HepG2 (cell line): ENCODE data around the gene C20orf96. TPM values are rescaled to one million over a fixed set of nuclear protein-coding genes. Genes with fewer than 3 reads are reported as not detected.

Source experiments
- ATRX ChIP-seq: sonication (generic); formaldehyde crosslinking; IDR thresholded peaks from 2 replicates; pipeline ENCODE4 v1.4.0; 2020; ENCODE audit warnings: missing genetic modification reagents, borderline replicate concordance
- GTF2F1 ChIP-seq: fragments of 150-350 bp; IDR thresholded peaks from 2 replicates; pipeline ENCODE4 v1.6.1; 2014; ENCODE audit warnings: low read length
- MED8 ChIP-seq: sonication (generic); formaldehyde crosslinking; IDR thresholded peaks from 2 replicates; pipeline ENCODE4 v1.8.1; 2023; ENCODE audit warnings: mild to moderate bottlenecking, missing genetic modification reagents; ENCODE audit not compliant: insufficient replicate concordance
- MZF1 ChIP-seq: sonication (generic); formaldehyde crosslinking; IDR thresholded peaks from 2 replicates; pipeline ENCODE4 v1.8.1; 2023; ENCODE audit warnings: mild to moderate bottlenecking, missing genetic modification reagents, borderline replicate concordance
- NFYC ChIP-seq: IDR thresholded peaks from 2 replicates; pipeline ENCODE4 v1.6.1; 2016; ENCODE audit warnings: missing genetic modification reagents, missing compliant biosample characterization
- PAXIP1 ChIP-seq: sonication (generic); formaldehyde crosslinking; conservative IDR thresholded peaks from 2 replicates; pipeline ENCODE4 v1.4.0; 2020; ENCODE audit warnings: mild to moderate bottlenecking, missing genetic modification reagents, moderate library complexity
- POGZ ChIP-seq: sonication (generic); formaldehyde crosslinking; IDR thresholded peaks from 2 replicates; pipeline ENCODE4 v1.4.0; 2020; ENCODE audit warnings: mild to moderate bottlenecking, missing genetic modification reagents
- TAF15 ChIP-seq: fragments of 200-400 bp; formaldehyde crosslinking; IDR thresholded peaks from one replicate; pipeline ENCODE4 v1.6.1; 2018; ENCODE audit warnings: mild to moderate bottlenecking, low read depth, low read length; ENCODE audit not compliant: poor library complexity, severe bottlenecking
- TARDBP ChIP-seq: sonication (generic); formaldehyde crosslinking; IDR thresholded peaks from 2 replicates; pipeline ENCODE4 v1.8.0; 2022; ENCODE audit warnings: mild to moderate bottlenecking, missing genetic modification reagents
- TBP ChIP-seq: sonication (generic); formaldehyde crosslinking; IDR thresholded peaks from 2 replicates; pipeline ENCODE4 v1.5.0; 2020; ENCODE audit warnings: missing genetic modification reagents
- ZBTB7A ChIP-seq: sonication (generic); formaldehyde crosslinking; IDR thresholded peaks from 2 replicates; pipeline ENCODE4 v1.8.0; 2022; ENCODE audit warnings: mild to moderate bottlenecking, missing genetic modification reagents
- ZNF3 ChIP-seq: IDR thresholded peaks from 2 replicates; pipeline ENCODE4 v1.7.0; 2017; ENCODE audit warnings: inconsistent platforms
- ZNF362 ChIP-seq: sonication (generic); formaldehyde crosslinking; IDR thresholded peaks from 2 replicates; pipeline ENCODE4 v1.4.0; 2020; ENCODE audit warnings: missing genetic modification reagents, mild to moderate bottlenecking, borderline replicate concordance
- ZNF432 ChIP-seq: sonication (generic); formaldehyde crosslinking; IDR thresholded peaks from 2 replicates; pipeline ENCODE4 v1.5.0; 2020; ENCODE audit warnings: missing genetic modification reagents, mild to moderate bottlenecking, borderline replicate concordance
- ZNF496 ChIP-seq: sonication (generic); formaldehyde crosslinking; IDR thresholded peaks from 2 replicates; pipeline ENCODE4 v1.8.1; 2023; ENCODE audit warnings: mild to moderate bottlenecking, moderate library complexity, missing genetic modification reagents; ENCODE audit not compliant: insufficient replicate concordance
- ZNF547 ChIP-seq: sonication (generic); formaldehyde crosslinking; IDR thresholded peaks from 2 replicates; pipeline ENCODE4 v1.5.1; 2020; ENCODE audit warnings: mild to moderate bottlenecking, missing genetic modification reagents
- ZNF687 ChIP-seq: sonication (generic); formaldehyde crosslinking; IDR thresholded peaks from 2 replicates; pipeline ENCODE4 v1.5.1; 2020; ENCODE audit warnings: mild to moderate bottlenecking, missing genetic modification reagents, moderate library complexity
- polyA plus RNA-seq, 8 experiments: library from polyadenylated mRNA; depleted of rRNA in 3 of 8; stranded (reverse) in 7 of 8; unstranded in 1 of 8; fragments of >200 nt; fragmentation: Illumina TruSeq in 4 of 8; extraction: Trizol in 4 of 8; gene quantifications; 2 replicates each; pipeline versions ENCODE4 v1.2.1 to v1.2.3, GENCODE V29; 2011 to 2016; ENCODE audit warnings: low read depth in 4 of 8, missing spikeins in 1 of 8, mixed read lengths in 1 of 8; ENCODE audit not compliant: insufficient read depth in 1 of 8
- total RNA-seq, 5 experiments: library from RNA; depleted of rRNA; stranded (reverse); fragments of >200 nt; fragmentation: Illumina TruSeq; extraction: Trizol; gene quantifications; 2 replicates each; pipeline ENCODE4 v1.2.3, GENCODE V29; 2016; ENCODE audit warnings: low read depth in 1 of 5

The C20orf96 gene
- total and polyA plus RNA-seq, 2 of the 13 experiments (the other 11 are each of a cell fraction or from before 2014, with no cell fraction given), result 3.8 to 20.6 TPM

- TF ChIP-seq PAXIP1 (CRISPR knock-in tag) (peak; percentile 86; the same call in 1 of the 2 replicates), TBP (no peak; the same call in 1 of the 2 replicates), ZNF496 (CRISPR knock-in tag) (no peak), ZNF547 (peak; percentile 94), MZF1 (CRISPR knock-in tag) (no peak), ZBTB7A (peak; percentile 96), MED8 (CRISPR knock-in tag) (peak; percentile 93), POGZ (CRISPR knock-in tag) (peak; percentile 77; the same call in 1 of the 2 replicates), NFYC (CRISPR knock-in tag) (peak; percentile 63; the same call in 1 of the 2 replicates), ATRX (CRISPR knock-in tag) (no peak), ZNF687 (peak; percentile 98), TARDBP (CRISPR knock-in tag) (peak; percentile 99), ZNF362 (CRISPR knock-in tag) (peak; percentile 83), ZNF3 (CRISPR knock-in tag) (0 out of 2 replicates have a peak, but pooled peaks have one; percentile 24), ZNF432 (no peak; the same call in 1 of the 2 replicates), GTF2F1 (0 out of 2 replicates have a peak, but pooled peaks have one; percentile 54), TAF15 (peak; percentile 96)
Observed at GRCh38 chr20:324177-325044, 33.9 kb upstream of the C20orf96 start (continued).
